Upper lobe of left lung (tissue), 4 donors: ENCODE data around the gene ABL1.

Experiments used
- CTCF ChIP-seq, 6 experiments: fragments of 450-650 bp in 4 of 6; fragments of 200-600 bp in 2 of 6; sonication (generic) in 2 of 6; IDR thresholded peaks; one replicate each; pipeline ENCODE4 v1.5.1; 2016 to 2019; ENCODE audit warnings: antibody characterized with exemption in 6 of 6
- EP300 ChIP-seq, 4 donors: sonication (generic); formaldehyde crosslinking; IDR thresholded peaks; one replicate each; pipeline ENCODE4 v1.5.1; 2017; ENCODE audit warnings: antibody characterized with exemption in 4 of 4, control low read depth in 2 of 4
- POLR2A ChIP-seq, 4 donors: fragments of 450-650 bp; IDR thresholded peaks; one replicate each; pipeline ENCODE4 v1.5.1; 2016 to 2017; ENCODE audit warnings: antibody characterized with exemption in 4 of 4, mild to moderate bottlenecking in 2 of 4
- POLR2AphosphoS5 ChIP-seq, 2 donors: sonication (generic); formaldehyde crosslinking; IDR thresholded peaks; one replicate each; pipeline ENCODE4 v1.5.1; 2017; ENCODE audit warnings: antibody characterized with exemption in 2 of 2

- TF ChIP-seq CTCF (IDR thresholded peaks at IDR 0.05) (no peak), POLR2A (IDR thresholded peaks at IDR 0.05) (peak in 1 of 4 donors; percentile 37), POLR2AphosphoS5 (IDR thresholded peaks at IDR 0.05) (peak; percentile 53 to 62), EP300 (IDR thresholded peaks at IDR 0.05) (no peak)
Measured at GRCh38 chr9:130834371-130835336, at the start of gene ABL1.
